ENCODE measurements around the gene TALDO1. TPM values are rescaled to one million over a fixed set of nuclear protein-coding genes. Genes with fewer than 3 reads are reported as not detected.

TALDO1 gene
- total RNA-seq, 1 experiment from 2014 or later = 446 TPM

GRCh38 chr11:776263-776560 lies 28.9 kb downstream of the TALDO1 start:
- intact Hi-C loops (cut with micrococcal nuclease; ENCODE audit: unreplicated experiment) = no loop called here

GRCh38 chr11:776561-777287 lies 29.5 kb downstream of the TALDO1 start:
- Histone ChIP-seq H3K9me3 (ENCODE audit: insufficient read depth, low read depth) (no peaks in the 10 kb centered on the region), H3K79me2 (ENCODE audit: low read depth) (peaks cover 47% of the 10 kb centered on the region), H3F3A (ENCODE audit: insufficient read depth, low read depth) (no peaks in the 10 kb centered on the region; the same call in 1 of the 2 replicates), H3K9me2 (ENCODE audit: insufficient read depth) (no peaks in the 10 kb centered on the region), H2AFZ (no peak overlapping the region), H3K27ac (no peak overlapping the region), H3K27me3 (ENCODE audit: insufficient read depth, low read depth) (no peaks in the 10 kb centered on the region), H4K20me1 (ENCODE audit: insufficient read depth) (peaks cover 19% of the 10 kb centered on the region), H3K4me2 (peak overlapping the region; percentile 79), H3K4me3 (peak overlapping the region; percentile 69), H3K4me1 (replicated peaks; ENCODE audit: insufficient read depth) (peaks cover 13% of the 10 kb centered on the region), H3K36me3 (ENCODE audit: low read depth) (no peaks in the 10 kb centered on the region)
- CTCF ChIA-PET = no interaction called here
- TF ChIP-seq CTCF (conservative IDR thresholded peaks at IDR 0.05) (no peak), EZH2 (IDR thresholded peaks at IDR 0.05; ENCODE audit: low read depth) (no peak)
- DNase-seq = no peak
- POLR2A ChIA-PET (ENCODE audit: unreplicated experiment) = interaction anchor here (0.6 to 0.8 kb wide), 5 partner anchors 13 to 226 kb away, joined by 3 to 14 read pairs (median 5); partner anchors contain the start of gene CEND1
- BruUV-seq (replicated peaks) = no TSS peak
- intact Hi-C loops (cut with micrococcal nuclease; ENCODE audit: unreplicated experiment) = no loop called here

More at GRCh38 chr11:776263-776560, 28.9 kb downstream of the TALDO1 start:
- Histone ChIP-seq H3K9me2 (ENCODE audit: insufficient read depth) (no peaks in the 10 kb centered on the region), H3K4me1 (replicated peaks; ENCODE audit: insufficient read depth) (peaks cover 13% of the 10 kb centered on the region), H3F3A (ENCODE audit: insufficient read depth, low read depth) (no peaks in the 10 kb centered on the region; the same call in 1 of the 2 replicates), H4K20me1 (ENCODE audit: insufficient read depth) (peaks cover 20% of the 10 kb centered on the region), H3K27ac (0 out of 2 replicates have a peak overlapping the region, but pooled peaks have one; percentile 12), H3K36me3 (ENCODE audit: low read depth) (no peaks in the 10 kb centered on the region), H3K4me2 (peak overlapping the region; percentile 79), H2AFZ (no peak overlapping the region), H3K27me3 (ENCODE audit: insufficient read depth, low read depth) (no peaks in the 10 kb centered on the region), H3K9me3 (ENCODE audit: insufficient read depth, low read depth) (no peaks in the 10 kb centered on the region), H3K79me2 (ENCODE audit: low read depth) (peaks cover 47% of the 10 kb centered on the region), H3K4me3 (peak overlapping the region; percentile 69)
- POLR2A ChIA-PET (ENCODE audit: unreplicated experiment) = interaction anchor here (0.7 kb wide), 1 partner anchor 125 kb away, joined by 14 read pairs; no protein-coding TSS in a partner anchor
- TF ChIP-seq EZH2 (IDR thresholded peaks at IDR 0.05; ENCODE audit: low read depth) (no peak), CTCF (conservative IDR thresholded peaks at IDR 0.05) (no peak)
- DNase-seq = no peak
- no TSS peak for BruUV-seq (replicated peaks)
- CTCF ChIA-PET = no interaction called here

- H3K9me2 ChIP-seq (ENCODE audit: insufficient read depth) = no peaks in the 10 kb centered on the region
- H3K4me1 ChIP-seq (replicated peaks; ENCODE audit: insufficient read depth) = peaks cover 13% of the 10 kb centered on the region
- H3K79me2 ChIP-seq (ENCODE audit: low read depth) = peaks cover 47% of the 10 kb centered on the region
- no peaks in the 10 kb centered on the region; the same call in 1 of the 2 replicates for H3F3A ChIP-seq (ENCODE audit: insufficient read depth, low read depth)
- ChIA-PET POLR2A (ENCODE audit: unreplicated experiment) (interaction anchor here (0.6 to 0.8 kb wide), 5 partner anchors 13 to 571 kb away, joined by 3 to 7 read pairs (median 5); partner anchors contain the start of genes BET1L and CEND1), CTCF (interaction anchor here (0.5 to 0.7 kb wide), 2 partner anchors 65 to 259 kb away, joined by 3 to 11 read pairs; partner anchors contain the start of genes POLR2L and TSPAN4)
- H3K27me3 ChIP-seq (ENCODE audit: insufficient read depth, low read depth) = no peaks in the 10 kb centered on the region
- intact Hi-C loops (cut with micrococcal nuclease; ENCODE audit: unreplicated experiment) = no loop called here
- DNase-seq = peak; percentile 51 to 89
- H3K36me3 ChIP-seq (ENCODE audit: low read depth) = no peaks in the 10 kb centered on the region
- H3K27ac ChIP-seq = no peak within 1 kb of the TSS
- H3K4me2 ChIP-seq = peak within 1 kb of the TSS; percentile 82
- peak within 1 kb of the TSS; percentile 69 for H3K4me3 ChIP-seq
- no peaks in the 10 kb centered on the region for H3K9me3 ChIP-seq (ENCODE audit: insufficient read depth, low read depth)
- peaks cover 18% of the 10 kb centered on the region for H4K20me1 ChIP-seq (ENCODE audit: insufficient read depth)
- H2AFZ ChIP-seq = peak within 1 kb of the TSS; percentile 80; the same call in 1 of the 2 replicates
- no TSS peak for BruUV-seq (replicated peaks)
- TF ChIP-seq CTCF (conservative IDR thresholded peaks at IDR 0.05) = no peak
- no peak for TF ChIP-seq EZH2 (IDR thresholded peaks at IDR 0.05; ENCODE audit: low read depth)
Measured at GRCh38 chr11:777288-778255, 30.3 kb downstream of the TALDO1 start, which contains the start of gene GATD1. TSS of gene GATD1 (minus strand) at chr11:777487. CDS start at chr11:777462, 25 bp downstream.

Measured in PC-9 (cell line).